GM12878 (cell line): ENCODE data around the gene HSPA2.

Experiments
- CTCF ChIP-seq, 3 experiments: IDR thresholded peaks in 2 of 3; conservative IDR thresholded peaks in 1 of 3; 2 replicates each; pipeline ENCODE4 v1.5.1; 2011; ENCODE audit warnings: low read depth in 3 of 3, low read length in 3 of 3, mild to moderate bottlenecking in 3 of 3, control low read depth in 2 of 3, moderate library complexity in 2 of 3, inconsistent platforms in 1 of 3, mixed read lengths in 1 of 3; ENCODE audit not compliant: control insufficient read depth in 2 of 3, insufficient read depth in 1 of 3; ENCODE audit errors: extremely low read depth in 1 of 3
- EZH2 ChIP-seq: IDR thresholded peaks from 2 replicates; pipeline ENCODE4 v1.6.1; 2012; ENCODE audit warnings: low read depth, mild to moderate bottlenecking, control low read depth, inconsistent platforms, low read length, borderline replicate concordance; ENCODE audit not compliant: control insufficient read depth
- KDM1A ChIP-seq: fragments of 200-600 bp; sonication (generic); IDR thresholded peaks from 2 replicates; pipeline ENCODE4 v1.6.1; 2016; ENCODE audit warnings: borderline replicate concordance
- POLR2AphosphoS5 ChIP-seq: IDR thresholded peaks from 2 replicates; pipeline ENCODE4 v1.6.1; 2011; ENCODE audit warnings: mild to moderate bottlenecking, low read length, inconsistent platforms
- USF2 ChIP-seq: IDR thresholded peaks from 2 replicates; pipeline ENCODE4 v1.6.1; 2011; ENCODE audit warnings: low read depth, low read length, improper control_type of control experiment, borderline replicate concordance

DNA sequence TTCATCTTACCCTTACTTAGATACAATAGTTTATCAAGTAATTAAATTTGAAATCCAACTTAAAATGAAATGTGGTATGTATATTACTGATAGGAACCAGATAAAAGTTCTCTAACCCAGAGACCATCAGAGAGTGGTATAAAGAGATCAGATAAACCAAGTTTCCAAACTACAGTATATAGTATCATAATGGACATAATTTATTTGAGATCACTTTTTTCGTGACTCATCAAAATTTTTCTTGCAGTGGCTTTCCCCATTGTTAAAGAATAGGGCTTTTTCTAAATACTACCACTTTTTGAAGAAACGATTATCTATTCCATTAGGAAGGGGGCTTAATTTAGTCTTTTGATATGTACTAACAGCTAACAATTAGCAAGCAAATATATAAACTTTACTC, 15.2 kb upstream of the HSPA2 start:
- TF ChIP-seq CTCF (IDR thresholded peaks at IDR 0.05 in 2 of 3, conservative IDR thresholded peaks at IDR 0.05 in 1 of 3; ENCODE audit: control insufficient read depth in 2 of 3, extremely low read depth in 1 of 3, insufficient read depth in 1 of 3, low read depth in 3 of 3, low read length in 3 of 3) (no peak), POLR2AphosphoS5 (no peak), KDM1A (no peak), EZH2 (no peak), USF2 (no peak)
